BLaER1 (cell line): ENCODE measurements around the gene PPP6R2.

Experiments
- H3K27ac ChIP-seq: shearing (Covaris generic); formaldehyde crosslinking; 2 replicates; pipeline ENCODE4 v1.8.1; 2022
- H3K27me3 ChIP-seq: shearing (Covaris generic); formaldehyde crosslinking; 2 replicates; pipeline ENCODE4 v1.8.1; 2022
- H3K36me3 ChIP-seq: shearing (Covaris generic); formaldehyde crosslinking; 2 replicates; pipeline ENCODE4 v1.8.1; 2022
- H3K4me1 ChIP-seq: shearing (Covaris generic); formaldehyde crosslinking; 2 replicates; pipeline ENCODE4 v1.8.1; 2022
- H3K4me2 ChIP-seq: shearing (Covaris generic); formaldehyde crosslinking; 2 replicates; pipeline ENCODE4 v1.8.1; 2022
- H3K4me3 ChIP-seq: shearing (Covaris generic); formaldehyde crosslinking; 2 replicates; pipeline ENCODE4 v1.8.1; 2022
- H3K9ac ChIP-seq: shearing (Covaris generic); formaldehyde crosslinking; 2 replicates; pipeline ENCODE4 v1.8.1; 2022
- H3K9me3 ChIP-seq: shearing (Covaris generic); formaldehyde crosslinking; 2 replicates; pipeline ENCODE4 v1.8.1; 2022
- H4K20me1 ChIP-seq: shearing (Covaris generic); formaldehyde crosslinking; 2 replicates; pipeline ENCODE4 v1.8.1; 2022
- Cebpa-rat ChIP-seq: shearing (Covaris generic); IDR thresholded peaks from 2 replicates; pipeline ENCODE4 v1.8.1; 2022

Gene PPP6R2

DNA sequence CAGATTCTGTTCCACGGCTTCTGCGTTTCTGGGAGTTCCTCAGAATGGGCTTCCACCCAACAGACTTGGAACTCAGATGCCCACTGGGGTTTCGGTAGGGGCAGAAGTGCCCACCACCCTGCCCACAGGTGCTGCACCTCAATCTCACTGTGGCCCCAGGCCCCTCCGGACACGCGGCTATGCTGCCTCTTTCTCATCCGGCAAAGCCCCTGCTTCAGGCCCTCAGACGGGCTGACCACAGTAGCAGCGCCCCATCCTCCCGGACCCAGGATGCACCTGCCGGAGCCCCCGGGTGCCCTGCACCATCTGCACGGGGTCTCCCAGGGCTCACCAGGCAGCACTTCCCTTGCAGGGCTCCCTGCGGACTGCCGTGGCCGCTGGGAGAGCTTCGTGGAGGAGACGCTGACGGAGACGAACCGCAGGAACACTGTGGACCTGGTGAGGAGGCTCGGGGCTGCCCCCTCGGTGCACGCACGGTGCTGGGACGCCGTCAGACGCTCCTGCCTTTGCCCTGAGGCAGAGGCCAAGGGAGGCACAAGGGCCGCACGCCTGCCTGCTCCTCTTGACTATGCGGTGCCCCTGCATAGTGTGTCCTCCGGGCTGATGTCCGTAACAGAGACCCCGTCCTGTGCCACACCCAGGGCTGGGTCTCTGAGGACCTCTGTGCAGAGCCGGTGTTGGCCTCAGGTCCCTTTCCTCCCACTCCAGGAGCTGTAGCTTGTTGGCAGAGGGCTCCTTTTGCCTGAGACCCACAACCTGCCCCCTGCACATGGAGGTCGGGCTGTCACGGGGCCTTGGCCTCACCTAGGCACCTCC lies 93.1 kb downstream of the PPP6R2 start:
- H4K20me1 ChIP-seq, result peaks cover 58% of the 10 kb centered on the region
- peaks cover 65% of the 10 kb centered on the region for H3K36me3 ChIP-seq
- peak overlapping the region; percentile 59 for H3K9ac ChIP-seq
- no peaks in the 10 kb centered on the region for H3K9me3 ChIP-seq
- H3K4me2 ChIP-seq, result peak overlapping the region; percentile 97
- H3K4me1 ChIP-seq, result peaks cover 66% of the 10 kb centered on the region
- peak overlapping the region; percentile 45 for H3K4me3 ChIP-seq
- no peak for TF ChIP-seq Cebpa-rat
- no peaks in the 10 kb centered on the region for H3K27me3 ChIP-seq
- H3K27ac ChIP-seq, result peak overlapping the region; percentile 89

DNA sequence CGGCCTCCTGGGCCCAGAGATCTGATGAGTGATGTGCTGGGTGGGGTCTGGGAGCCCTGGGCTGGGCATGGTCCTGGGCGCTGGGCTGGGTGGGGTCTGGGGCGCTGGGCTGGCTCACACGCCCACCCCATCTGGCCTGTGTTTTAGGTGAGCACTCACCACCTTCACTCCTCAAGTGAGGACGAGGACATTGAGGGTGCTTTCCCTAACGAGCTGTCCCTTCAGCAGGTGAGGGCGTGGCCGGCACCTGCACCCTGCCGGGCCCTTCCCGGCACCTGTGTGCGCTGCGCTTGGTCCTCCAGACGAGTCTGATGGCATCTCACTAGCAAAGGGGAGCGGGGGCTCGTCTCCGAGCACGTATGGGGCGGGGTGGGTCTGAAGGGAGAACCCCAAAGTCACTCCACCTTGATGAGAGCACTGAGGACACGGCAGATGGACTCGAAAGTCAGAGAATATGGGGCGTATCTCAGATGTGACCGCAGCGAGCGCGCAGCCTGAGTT lies 93.8 kb downstream of the PPP6R2 start:
- Histone ChIP-seq H3K4me1 (peaks cover 73% of the 10 kb centered on the region), H3K27ac (peak overlapping the region; percentile 89), H3K4me2 (peak overlapping the region; percentile 97), H3K9ac (peak overlapping the region; percentile 59), H3K36me3 (peaks cover 65% of the 10 kb centered on the region), H3K4me3 (peak overlapping the region; percentile 45), H3K9me3 (no peaks in the 10 kb centered on the region), H4K20me1 (peaks cover 51% of the 10 kb centered on the region), H3K27me3 (no peaks in the 10 kb centered on the region)
- TF ChIP-seq Cebpa-rat, result no peak

GRCh38 chr22:50437511-50438304 lies 94.6 kb downstream of the PPP6R2 start:
- TF ChIP-seq Cebpa-rat, result no peak
- peaks cover 45% of the 10 kb centered on the region for H4K20me1 ChIP-seq
- H3K4me1 ChIP-seq, result peaks cover 78% of the 10 kb centered on the region
- H3K4me2 ChIP-seq, result peak overlapping the region; percentile 97
- peaks cover 59% of the 10 kb centered on the region for H3K36me3 ChIP-seq
- H3K9me3 ChIP-seq, result no peaks in the 10 kb centered on the region
- no peaks in the 10 kb centered on the region for H3K27me3 ChIP-seq
- no peak overlapping the region for H3K27ac ChIP-seq
- H3K4me3 ChIP-seq, result no peak overlapping the region
- no peak overlapping the region for H3K9ac ChIP-seq

GRCh38 chr22:50438305-50439275 lies 95.5 kb downstream of the PPP6R2 start:
- no peaks in the 10 kb centered on the region for H3K9me3 ChIP-seq
- peak overlapping the region; percentile 97 for H3K4me2 ChIP-seq
- peaks cover 86% of the 10 kb centered on the region for H3K4me1 ChIP-seq
- no peak overlapping the region for H3K4me3 ChIP-seq
- H4K20me1 ChIP-seq, result peaks cover 45% of the 10 kb centered on the region
- no peaks in the 10 kb centered on the region for H3K27me3 ChIP-seq
- H3K27ac ChIP-seq, result peak overlapping the region; percentile 16; the same call in 1 of the 2 replicates
- TF ChIP-seq Cebpa-rat, result no peak
- peaks cover 63% of the 10 kb centered on the region for H3K36me3 ChIP-seq
- 0 out of 2 replicates have a peak overlapping the region, but pooled peaks have one; percentile 9 for H3K9ac ChIP-seq

- Histone ChIP-seq H3K27ac (peak overlapping the region; percentile 16), H4K20me1 (peaks cover 45% of the 10 kb centered on the region), H3K36me3 (peaks cover 68% of the 10 kb centered on the region), H3K9me3 (no peaks in the 10 kb centered on the region), H3K9ac (0 out of 2 replicates have a peak overlapping the region, but pooled peaks have one; percentile 9), H3K27me3 (no peaks in the 10 kb centered on the region), H3K4me2 (peak overlapping the region; percentile 61), H3K4me1 (peaks cover 94% of the 10 kb centered on the region), H3K4me3 (no peak overlapping the region)
- no peak for TF ChIP-seq Cebpa-rat
Measured at GRCh38 chr22:50439314-50439870, 96.3 kb downstream of the PPP6R2 start.

DNA sequence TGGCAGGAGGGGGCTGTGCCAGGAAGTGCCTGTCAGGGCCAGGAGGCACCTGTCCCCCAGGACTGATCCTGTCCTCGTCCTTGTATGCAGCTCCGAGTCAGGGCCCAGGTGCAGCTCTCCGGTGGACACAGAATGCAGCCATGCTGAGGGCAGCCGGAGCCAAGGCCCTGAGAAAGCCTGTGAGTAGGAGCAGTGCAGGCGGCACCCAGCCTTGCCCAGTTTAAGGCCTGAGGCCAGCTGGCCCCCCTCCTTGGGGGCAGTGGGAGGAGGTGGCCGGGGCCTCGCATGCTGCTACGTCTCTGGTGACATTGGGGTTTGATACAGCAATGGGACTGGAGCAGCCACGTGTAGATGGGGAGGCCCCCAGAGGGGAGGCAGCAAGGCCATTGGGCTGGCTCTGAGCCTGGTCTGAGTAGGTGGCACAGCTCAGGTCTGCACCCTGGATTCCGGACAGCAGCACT lies 96.8 kb downstream of the PPP6R2 start:
- H3K27me3 ChIP-seq, result no peaks in the 10 kb centered on the region
- H4K20me1 ChIP-seq, result peaks cover 44% of the 10 kb centered on the region
- no peak for TF ChIP-seq Cebpa-rat
- no peak overlapping the region for H3K4me3 ChIP-seq
- no peaks in the 10 kb centered on the region for H3K9me3 ChIP-seq
- H3K27ac ChIP-seq, result peak overlapping the region; percentile 16
- peaks cover 96% of the 10 kb centered on the region for H3K4me1 ChIP-seq
- H3K4me2 ChIP-seq, result peak overlapping the region; percentile 61
- H3K9ac ChIP-seq, result 0 out of 2 replicates have a peak overlapping the region, but pooled peaks have one; percentile 9
- H3K36me3 ChIP-seq, result peaks cover 65% of the 10 kb centered on the region

DNA sequence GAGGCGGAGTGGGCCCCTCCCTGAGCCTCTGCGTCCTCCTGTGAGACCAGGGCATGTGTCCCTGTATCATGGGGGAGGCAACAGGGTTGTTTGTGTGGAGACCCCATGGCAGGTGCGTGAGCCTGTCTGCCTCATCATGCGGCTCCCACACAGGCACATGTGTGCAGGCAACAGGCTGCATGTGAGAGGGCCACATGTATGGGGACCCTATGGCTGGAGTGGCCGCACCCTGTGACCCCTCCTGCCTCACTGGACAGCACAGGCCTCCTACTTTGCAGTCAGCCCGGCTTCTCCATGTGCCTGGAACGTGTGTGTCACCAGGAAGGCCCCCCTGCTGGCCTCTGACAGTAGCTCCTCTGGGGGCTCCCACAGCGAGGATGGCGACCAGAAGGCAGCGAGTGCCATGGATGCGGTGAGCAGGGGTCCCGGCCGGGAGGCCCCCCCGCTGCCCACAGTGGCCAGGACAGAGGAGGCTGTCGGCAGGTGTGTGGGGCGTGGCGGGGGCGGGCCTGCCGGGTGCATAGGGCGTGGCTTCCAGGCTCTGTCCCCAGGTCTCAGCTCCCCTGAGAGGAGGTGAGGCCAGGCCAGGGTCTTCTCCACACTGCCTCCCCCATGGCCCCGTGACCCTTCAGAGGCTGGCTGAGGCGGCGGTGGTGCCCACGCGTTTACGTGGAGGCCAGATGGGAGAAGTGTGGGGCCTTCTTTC lies 97.6 kb downstream of the PPP6R2 start:
- H3K9ac ChIP-seq, result 0 out of 2 replicates have a peak overlapping the region, but pooled peaks have one; percentile 51
- no peaks in the 10 kb centered on the region for H3K27me3 ChIP-seq
- H3K27ac ChIP-seq, result peak overlapping the region; percentile 16
- H3K9me3 ChIP-seq, result no peaks in the 10 kb centered on the region
- H3K4me3 ChIP-seq, result no peak overlapping the region
- H4K20me1 ChIP-seq, result peaks cover 40% of the 10 kb centered on the region
- H3K4me1 ChIP-seq, result peaks cover 96% of the 10 kb centered on the region
- peak overlapping the region; percentile 61 for H3K4me2 ChIP-seq
- TF ChIP-seq Cebpa-rat, result no peak
- H3K36me3 ChIP-seq, result peaks cover 60% of the 10 kb centered on the region

DNA sequence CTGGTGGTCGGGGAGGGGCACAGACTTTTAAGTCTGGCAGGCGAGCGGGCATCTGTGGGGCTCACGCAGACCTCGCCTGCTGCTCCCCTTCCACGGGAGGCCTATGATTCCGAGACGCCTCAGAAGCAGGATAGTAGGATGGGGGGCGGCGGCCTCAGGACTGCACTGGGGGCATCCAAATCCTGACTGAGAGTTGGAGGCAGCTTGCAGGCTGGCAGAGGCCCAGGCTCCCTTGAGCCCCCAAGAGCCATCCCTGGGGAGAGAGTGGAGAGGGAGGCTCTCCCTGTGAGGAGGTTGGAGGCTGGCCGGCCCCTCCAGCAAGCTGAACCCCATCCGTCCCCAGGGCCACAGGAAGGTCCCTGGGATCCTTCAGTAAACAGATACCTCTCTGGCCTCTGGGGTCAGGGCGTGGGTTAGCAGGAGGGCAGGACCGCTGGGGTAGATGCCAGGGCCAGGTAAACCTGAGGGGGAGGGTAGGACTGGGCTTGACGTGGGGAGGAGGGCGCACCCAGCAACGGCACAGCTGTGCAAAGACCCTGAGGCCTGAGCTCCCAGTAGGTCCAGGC lies 98.4 kb downstream of the PPP6R2 start:
- Histone ChIP-seq H4K20me1 (peaks cover 40% of the 10 kb centered on the region), H3K4me2 (peak overlapping the region; percentile 61), H3K4me1 (peaks cover 96% of the 10 kb centered on the region), H3K36me3 (peaks cover 63% of the 10 kb centered on the region), H3K27me3 (no peaks in the 10 kb centered on the region), H3K9me3 (no peaks in the 10 kb centered on the region), H3K27ac (peak overlapping the region; percentile 46; the same call in 1 of the 2 replicates), H3K4me3 (no peak overlapping the region), H3K9ac (peak overlapping the region; percentile 51; the same call in 1 of the 2 replicates)
- TF ChIP-seq Cebpa-rat, result no peak
